Hematopoietic multipotent progenitor cell treated with erythropoietin and hydrocortisone succinate and interleukin-3 and kit ligand, for 8 days (in vitro differentiated cells): ENCODE results near the gene EML6.

ENCODE experiments used
- DNase-seq: peaks from one replicate; pipeline ENCODE4 v3.0.0-alpha.2; 2015

The EML6 gene

DNA sequence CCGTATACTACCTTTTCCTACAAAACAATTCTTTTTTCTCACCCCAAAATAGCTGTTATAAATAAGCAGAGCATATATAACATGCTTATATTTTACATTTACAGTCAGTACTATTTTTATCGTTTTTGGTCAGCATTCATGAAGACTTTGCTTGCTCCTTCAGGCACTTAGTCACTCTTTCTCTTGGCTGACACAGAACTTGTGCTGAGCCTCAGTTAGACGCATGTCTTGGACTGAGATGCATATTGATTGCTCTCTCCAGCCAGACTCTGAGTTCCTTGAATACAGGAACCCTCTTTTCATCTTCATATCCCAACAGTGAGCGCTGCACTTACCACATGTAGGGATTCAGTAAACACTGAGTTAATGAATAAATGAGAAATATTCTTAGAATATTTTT is 168.4 kb downstream of the EML6 start:
- no peak for DNase-seq

DNA sequence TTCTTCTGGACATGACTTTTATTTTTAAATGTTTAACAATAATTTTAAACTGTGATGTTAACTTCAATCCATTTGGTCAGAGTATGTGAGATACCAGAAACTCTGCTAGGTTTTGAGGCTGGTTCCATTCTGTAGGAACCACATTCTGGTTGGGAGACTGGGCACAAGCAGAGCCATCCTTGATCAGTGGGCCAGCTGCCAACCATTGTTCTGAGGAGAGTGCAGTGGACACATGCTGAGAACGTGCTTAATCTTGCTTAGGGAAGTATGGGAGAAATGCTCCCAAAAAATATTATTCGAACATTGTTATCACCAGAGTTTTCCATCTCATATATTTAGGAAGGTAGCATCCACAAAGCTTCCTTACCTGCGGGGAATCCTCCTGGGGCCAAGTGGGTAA is 171.0 kb downstream of the EML6 start:
- DNase-seq: no peak

DNA sequence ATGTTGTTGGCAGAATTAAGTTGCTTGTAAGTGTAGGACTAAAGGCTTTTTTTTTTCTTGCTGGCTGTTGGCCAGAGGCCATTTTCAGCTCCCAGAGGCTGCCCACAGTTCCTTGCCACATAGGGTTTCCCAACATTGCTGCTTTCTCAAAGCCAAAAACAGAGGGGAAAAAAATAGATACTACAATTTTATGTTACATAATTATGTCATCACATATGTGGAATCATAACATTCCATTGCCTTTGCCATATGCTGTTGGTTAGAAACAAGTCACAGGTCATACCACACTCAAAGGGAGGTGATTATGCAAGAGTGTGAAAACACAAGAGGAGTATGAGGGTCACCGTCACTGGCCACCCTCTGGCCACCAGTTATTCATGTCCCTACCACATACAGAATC is 172.3 kb downstream of the EML6 start:
- no peak for DNase-seq

DNA sequence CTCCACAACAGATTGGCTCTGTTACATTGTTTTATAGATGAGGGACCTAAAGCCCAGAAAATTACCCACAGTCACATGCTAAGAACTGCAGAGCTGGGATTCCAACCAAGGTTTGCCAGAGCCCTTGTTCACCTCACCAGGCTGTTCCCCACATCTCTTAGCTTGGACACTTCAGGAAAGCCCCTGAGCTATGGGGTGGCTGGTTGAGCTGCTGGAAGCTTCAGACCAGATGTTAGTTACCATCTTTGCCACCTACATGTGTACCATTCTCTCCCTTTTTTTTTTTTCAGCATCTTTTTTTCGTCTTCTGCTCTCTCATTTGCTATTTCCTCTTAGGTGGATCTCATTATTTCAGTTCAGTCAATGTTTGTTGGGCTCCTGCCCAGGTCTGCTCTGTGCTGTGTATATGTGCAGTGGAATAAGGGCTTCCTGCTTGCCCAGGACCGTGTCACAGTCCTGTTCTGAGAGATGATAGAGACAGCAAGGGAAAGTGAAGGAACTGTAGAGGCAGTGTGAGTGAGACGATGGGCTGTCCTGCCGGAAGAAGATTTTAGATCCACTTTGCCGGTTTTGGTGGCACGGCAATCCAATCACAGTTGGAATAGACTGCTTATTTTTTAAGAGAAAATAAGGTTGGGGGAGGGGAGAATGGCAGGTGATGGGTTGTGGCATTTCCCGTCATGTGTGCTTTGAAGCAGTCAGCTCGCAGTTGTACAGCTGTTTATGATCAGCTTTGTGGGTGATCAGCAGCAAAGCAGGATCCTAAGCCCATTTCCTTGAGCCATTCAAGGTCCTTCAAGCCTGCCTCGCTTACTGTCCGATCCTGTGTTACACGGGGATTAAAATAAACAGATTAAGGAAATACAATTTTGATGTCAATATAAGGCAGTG is 174.2 kb downstream of the EML6 start:
- no peak for DNase-seq

DNA sequence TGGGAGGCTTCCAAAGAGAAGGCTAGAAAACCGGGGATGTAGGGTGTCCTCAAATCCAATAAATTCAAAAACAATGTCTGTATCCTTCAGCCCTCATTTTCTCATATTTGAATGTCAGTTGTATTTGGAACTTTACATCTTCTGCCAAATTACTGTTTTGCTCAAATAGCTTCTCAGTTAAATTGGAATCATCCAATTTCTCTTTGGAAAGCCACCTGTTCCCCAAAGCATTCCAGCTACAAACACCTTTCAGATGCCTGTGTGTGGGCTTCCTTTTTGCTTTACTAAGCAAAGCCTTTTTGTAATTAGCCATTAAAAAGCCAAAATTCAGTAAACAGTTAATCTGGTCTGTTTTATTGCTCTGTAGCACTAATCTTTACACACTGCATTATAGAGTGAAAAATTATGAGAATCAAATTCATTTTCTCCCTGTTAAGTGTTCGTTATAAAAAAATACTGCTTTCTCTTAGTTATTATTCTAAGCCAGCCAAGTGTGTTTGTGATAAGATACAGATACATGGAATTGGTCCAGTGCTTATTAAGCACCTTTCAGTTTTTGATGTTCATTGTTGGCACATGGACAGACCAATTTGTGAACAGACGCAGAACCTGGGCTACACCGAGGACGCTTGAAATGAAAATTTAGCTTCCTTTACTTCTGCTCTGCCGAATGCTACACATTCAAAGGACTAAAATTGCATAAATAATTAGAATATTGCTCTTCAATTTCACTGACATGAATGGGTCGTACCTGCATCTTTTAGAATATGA is 175.2 kb downstream of the EML6 start:
- DNase-seq: no peak

DNA sequence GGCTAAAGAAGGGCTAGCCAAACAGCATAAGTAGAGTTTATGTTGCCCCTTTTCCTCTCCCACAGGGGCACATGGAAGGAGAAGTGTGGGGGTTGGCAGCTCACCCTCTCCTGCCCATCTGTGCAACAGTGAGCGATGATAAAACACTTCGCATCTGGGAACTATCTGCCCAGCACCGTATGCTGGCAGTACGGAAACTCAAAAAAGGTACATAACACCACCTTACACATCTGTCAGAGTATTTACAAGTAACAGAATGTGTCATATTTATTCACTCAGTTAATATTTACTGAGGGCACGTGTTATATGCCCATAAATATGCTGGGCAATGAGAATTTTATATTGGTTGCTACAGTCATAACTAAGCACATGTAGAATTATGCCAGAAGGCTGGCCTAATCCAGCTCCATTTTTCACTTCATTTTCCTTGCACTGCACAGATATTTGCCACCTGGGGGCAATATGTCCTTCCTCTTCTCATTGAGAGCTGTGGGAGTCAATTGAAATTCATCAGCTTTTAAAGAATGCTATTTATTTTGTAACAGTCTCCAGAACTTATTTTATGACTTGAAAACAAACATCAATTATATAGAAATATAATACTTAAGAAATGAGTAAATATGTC is 176.2 kb downstream of the EML6 start:
- DNase-seq: peak; percentile 60

DNA sequence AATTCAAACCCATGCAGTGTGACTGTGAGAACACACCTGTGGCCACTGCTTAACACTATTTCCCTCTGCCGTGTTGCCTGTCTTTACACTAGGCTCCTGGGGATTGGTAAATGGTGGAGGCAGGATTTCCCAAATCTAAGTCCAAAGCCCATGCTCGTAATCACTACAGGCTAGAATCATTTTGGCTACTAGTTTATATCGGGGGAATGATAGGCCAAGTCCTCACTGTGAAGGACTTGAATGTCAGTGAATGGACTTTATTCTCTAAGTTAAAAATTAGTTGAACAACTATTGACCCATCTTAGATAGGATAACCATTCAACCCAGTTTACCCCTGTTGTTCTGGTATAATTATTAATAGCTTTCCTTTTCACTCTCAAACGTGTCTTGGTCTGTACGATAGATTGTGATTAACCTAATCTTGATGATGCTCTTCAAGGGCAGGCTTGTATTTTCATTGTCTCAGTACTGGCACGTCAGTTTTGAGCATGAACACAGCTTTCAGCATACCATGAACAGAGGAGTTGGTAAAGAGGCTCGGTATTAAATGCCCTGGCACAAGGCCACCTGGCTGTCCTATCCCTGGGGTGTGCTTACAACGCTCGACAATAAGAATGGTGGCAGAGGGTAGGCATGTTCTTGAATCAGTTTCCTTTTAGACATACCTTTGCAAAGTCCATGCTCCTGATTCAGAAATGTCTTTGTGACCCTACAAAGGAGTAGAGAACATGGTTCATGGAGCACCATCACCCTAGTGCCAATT is 177.9 kb downstream of the EML6 start:
- DNase-seq: no peak

DNA sequence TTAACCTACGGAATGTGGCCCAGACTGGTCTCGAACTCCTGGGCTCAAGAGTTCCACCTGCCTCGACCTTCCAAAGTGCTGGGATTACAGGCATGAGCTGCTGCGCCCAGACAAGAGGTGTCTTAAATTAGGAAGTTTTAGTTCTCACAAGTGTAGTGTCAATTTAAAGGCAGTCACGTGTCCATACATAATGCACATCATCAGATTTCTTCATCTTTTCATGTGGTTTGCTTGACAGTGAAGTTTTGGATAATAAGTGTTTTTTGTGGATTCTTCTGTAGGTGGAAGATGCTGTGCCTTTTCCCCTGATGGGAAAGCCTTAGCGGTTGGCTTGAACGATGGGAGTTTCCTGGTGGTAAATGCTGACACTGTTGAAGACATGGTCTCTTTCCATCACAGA is 179.3 kb downstream of the EML6 start:
- DNase-seq: no peak

DNA sequence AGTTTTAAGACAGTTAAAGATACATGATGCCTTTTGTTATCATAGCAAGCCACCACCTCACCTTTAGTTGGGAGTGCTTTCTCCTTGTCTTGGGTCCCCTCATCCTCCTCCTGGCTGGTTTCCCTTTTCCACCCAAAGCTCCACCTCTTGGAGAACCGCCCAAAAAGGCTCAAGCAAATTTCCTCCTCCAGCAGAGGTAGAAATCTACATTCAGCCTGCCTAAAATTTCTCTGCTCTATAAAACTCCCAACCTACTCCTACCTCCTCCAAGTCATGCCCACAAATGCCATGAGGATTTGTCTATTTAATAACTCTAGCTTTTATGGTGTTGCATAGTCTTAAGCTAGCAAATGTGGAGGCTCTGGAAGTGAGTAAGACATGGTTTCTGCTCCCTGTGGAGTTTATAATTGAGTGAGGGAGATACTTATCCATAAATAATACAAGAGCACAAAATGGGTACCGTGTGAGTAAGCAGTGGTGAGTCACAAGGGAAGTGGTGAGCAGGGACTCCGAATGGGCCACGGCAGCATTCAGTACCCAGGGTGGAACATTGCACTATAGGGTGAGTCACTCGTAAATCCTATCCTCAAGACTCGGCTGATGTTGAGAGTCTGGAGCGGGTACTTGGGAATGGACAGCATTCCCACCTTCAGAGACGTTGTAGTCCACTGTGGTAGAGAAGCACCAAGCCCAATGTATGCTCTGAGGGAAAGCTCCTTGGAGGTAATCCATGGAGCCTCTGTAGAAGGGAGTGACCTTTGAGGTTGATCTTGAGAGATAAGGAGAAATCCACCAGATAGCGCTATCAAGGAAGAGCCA is 180.5 kb downstream of the EML6 start:
- DNase-seq: peak; percentile 22

DNA sequence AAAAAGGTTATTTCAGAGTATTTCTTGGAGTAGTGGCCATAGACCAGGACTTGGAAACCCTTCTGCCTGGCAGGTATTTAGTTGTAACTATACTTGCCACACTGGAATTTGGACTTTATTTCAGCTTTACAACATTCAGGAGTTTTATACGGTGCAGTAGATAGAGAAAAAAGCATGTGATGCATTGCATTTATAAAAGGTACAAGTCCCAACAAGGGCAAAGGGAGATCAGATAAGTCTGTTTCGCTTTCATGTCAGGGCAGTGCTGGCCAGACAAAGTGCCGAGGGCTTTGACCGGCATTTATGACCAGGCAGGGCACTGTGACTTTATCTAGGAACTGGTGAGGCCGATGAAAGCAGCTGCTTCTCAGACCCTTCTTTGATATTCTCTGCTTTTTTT is 181.4 kb downstream of the EML6 start:
- DNase-seq: no peak

DNA sequence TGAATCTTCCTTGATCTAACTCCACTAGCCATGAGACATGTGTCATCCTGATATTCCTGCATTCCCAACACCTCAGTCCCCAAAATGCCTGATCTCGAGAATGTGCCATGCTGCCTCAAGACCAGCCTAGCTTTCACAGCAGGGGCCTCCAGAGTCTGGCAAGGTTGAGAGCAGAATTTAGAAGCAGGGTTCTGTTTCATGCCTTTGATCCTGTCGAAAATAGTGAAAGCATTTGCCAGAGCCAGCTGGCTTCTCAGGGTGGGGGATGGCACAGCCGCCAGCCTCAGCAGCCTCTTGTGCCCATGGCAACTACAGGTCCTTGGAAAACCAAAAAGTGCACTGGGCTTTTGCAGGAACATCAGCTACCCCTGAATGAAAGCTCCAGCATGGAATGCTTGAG is 183.3 kb downstream of the EML6 start:
- no peak for DNase-seq

DNA sequence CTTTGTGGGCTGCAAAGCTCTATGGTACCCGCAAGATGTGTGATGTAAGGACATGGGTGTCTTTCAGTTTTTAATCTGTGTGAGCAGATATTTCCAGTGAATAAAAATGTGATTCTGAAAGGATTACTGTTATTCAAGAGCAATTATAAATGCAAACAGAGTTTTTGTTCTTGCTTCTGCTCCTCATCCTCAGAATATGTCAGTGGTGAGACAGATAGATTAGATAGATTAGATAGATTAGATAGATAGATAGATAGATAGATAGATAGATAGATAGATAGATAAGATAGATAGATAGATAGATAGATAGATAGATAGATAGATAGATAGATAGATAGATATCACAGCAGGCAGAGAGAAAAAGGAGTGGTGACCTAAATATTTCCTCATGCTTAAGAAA is 184.2 kb downstream of the EML6 start:
- no peak for DNase-seq

DNA sequence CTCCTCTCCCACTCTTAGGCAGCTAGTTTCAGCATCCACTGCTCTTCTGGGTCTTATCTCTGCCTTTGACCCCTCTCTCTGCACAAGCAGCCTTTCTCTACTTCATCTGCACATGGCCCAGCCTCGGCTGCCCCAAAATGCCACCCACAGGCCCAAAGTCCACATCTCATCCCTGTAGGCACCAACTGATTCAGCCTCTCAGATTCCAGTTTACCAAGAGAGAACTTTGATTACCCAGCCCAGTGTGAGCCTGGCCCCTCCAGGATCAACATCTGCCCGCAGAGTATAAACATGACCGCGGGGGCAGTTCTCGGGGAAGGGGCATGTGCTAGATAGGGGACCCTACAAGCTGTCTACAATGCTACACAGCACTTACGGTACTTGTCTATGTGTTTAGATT is 185.1 kb downstream of the EML6 start:
- DNase-seq: no peak

DNA sequence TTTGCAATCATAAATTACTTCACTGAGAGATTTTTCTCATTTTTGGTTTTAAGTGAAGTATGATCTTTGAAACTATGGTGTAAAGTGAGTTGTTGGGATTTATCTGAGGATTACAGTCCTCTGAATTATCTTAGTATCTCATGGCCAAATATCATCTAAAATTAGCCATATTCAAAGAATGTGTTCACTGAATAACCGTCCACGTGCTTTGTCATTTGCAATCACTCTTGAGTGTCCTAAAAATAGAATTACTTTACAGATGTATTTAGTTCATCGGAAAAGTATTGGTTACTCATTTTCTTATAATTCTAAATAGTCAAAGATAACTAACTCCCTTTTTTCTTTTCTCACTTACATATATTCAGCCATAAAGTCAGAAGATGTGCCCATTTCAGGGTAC is 185.5 kb downstream of the EML6 start:
- no peak for DNase-seq

DNA sequence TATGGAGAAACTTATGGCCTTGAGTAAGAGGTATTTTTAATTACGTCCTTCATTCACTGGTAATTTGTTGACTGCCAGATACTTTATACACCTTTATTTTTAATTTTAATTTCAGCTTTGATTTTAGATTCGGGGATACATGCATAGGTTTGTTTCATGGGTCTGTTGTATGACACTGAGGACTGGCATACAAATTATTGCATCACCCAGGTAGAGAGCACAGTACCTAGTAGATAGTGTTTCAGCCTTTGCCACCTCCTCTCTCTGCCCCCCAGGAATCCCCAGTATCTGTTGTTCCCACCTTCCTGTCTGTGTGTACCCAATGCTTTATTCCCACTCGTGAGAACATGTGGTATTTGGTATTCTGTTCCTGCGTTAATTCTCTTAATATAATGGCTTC is 188.8 kb downstream of the EML6 start:
- DNase-seq: no peak

DNA sequence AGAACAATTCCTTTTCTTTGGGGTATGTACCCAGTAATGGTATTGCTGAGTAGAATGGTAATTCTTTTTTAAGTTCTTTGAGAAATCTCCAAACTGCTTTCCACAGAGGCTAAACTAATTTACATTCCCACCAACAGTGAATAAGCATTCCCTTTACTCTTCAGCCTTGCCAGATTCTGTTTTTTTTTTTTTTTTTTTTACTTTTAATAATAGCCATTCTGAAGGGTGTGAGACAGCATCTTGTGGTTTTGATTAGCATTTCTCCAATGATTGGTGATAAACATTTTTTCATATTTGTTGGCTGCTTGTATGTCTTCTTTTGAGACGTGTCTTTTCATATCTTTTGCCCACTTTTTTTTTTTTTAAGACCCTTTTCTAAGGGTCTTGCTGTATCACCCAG is 189.4 kb downstream of the EML6 start:
- DNase-seq: no peak

DNA sequence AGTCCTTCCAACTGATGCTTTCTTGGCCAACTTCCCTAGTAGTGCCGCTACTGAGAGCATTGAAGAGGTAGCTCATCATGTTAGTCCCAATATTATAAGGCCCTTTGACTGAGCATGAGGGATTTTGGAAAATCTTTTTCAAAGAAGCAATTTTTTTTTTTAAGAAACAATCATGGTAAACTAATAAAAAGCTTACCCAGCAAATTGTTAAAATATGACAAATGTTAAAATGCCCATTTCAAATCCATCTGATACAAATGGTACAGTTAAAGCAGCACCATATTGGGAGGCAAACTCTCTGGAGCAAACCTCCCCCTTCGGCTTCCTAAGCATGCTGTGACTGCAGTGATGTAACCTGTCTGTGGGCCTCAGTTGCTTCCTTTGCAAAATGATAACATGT is 191.2 kb downstream of the EML6 start:
- no peak for DNase-seq

DNA sequence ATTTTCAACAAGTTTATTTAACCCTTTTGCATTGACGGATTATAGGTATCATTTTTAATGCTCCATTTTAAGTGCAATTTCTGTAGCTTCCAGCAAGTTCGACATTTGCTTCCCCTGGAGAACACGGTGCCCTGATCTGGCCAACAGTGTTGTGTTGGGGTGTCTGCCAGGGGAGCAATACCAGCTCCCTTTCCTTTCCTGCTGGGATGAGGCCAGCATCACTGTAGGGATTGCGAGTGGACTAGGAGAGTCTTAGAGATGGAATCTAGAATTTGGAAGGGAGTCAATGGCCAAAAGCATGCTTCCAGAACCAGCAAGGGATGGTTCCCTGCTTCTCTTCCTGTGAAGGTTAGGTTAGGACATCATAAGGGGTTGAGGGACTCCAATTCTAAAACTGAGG is 191.6 kb downstream of the EML6 start:
- DNase-seq: no peak

DNA sequence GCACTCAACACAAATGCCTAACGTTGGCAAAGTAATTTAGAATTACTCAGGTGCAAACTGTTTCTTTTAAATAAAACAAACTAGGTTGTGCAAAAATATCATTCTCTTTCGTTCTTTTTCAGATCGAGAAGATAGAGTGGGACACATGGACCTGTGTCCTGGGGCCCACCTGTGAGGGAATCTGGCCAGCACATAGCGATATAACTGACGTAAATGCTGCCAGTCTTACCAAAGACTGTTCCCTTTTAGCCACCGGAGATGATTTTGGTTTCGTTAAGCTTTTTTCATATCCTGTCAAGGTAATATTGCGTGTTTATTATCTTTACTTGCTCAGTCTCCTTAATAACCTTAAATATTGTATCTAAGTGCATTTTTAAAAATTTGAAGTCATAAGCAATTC is 193.2 kb downstream of the EML6 start:
- no peak for DNase-seq

DNA sequence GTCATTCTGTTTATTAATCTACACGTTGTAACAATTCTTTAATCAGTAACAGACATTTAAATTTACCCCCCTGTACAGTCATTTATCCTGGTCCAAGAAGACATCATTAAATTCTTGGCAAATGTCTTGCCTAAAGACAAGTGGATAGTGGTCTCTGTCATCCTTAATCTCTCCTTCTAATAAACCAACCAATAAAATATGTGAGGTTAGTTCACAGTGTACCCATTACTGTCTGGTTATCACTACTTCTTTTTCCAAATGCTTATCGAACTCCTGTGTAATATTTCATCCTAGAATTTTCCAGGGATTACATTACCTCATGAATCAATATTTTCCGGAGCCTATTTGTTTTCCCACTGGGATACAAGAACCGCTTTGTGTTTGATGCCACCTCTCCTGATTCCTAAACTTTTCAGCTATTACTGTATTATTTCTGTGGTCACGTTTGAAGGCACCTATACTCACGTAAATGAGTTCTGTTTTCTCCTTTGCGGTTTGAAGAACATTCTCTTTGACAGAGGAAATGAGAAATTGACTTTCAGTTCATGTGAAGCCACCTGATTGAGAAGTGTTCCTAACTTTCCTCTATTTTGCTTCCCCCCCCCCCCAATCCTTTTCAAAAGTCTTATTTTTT is 195.3 kb downstream of the EML6 start:
- DNase-seq: no peak

DNA sequence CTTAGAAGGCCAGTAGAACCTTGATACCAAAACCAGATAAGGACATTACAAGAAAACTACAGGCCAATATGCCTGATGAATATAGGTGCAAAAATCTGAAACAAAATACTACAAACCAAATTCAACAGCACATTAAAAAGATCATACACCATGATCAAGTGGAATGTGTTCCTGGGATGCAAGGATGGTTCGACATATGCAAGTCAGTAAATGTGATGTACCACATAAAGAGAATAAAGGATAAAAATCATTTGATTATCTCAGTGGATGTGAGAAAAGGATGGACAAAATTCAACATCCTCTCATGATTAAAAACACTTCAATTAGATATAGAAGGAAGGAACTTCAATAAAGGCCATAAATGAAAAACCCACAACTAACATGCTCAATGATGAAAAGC is 197.2 kb downstream of the EML6 start:
- DNase-seq: no peak

DNA sequence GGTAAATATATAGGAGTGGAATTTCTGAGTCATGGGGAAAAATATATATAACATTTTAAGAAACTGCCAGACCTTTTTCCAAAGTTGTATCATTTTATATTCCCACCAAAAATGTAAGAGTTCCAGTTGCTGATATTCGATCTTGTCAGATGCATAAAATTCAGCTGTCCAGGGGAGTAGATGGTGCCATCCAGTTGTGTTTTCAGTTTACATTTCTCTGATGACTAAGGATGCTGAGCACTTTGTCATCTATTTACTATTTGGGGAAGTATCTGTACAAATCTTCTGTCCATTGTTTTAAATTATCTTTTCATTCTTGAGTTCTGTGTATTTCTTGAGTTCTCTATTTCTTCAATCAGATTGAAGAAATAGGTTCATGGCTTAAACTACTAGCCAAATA is 200.7 kb downstream of the EML6 start:
- no peak for DNase-seq
